ENCODE data around the gene GAS6. TPM values are rescaled to one million over a fixed set of nuclear protein-coding genes. Genes with fewer than 3 reads are reported as not detected.
"Not testable (repeated sequence)": the region's sequence is repeated elsewhere in the genome, so short reads cannot be mapped to it uniquely, and the experiment has no call there.

Gene GAS6
- polyA plus RNA-seq, 1 donor, result 36.0 TPM

- no peak for DNase-seq (ENCODE audit: low read depth)
Observed at GRCh38 chr13:113792886-113793717, 70.8 kb downstream of the GAS6 start.

GRCh38 chr13:113792236-113792770 lies 71.6 kb downstream of the GAS6 start:
- DNase-seq (ENCODE audit: low read depth), result no peak

- DNase-seq (ENCODE audit: low read depth), result no peak
Observed at GRCh38 chr13:113791761-113792160, 72.1 kb downstream of the GAS6 start.

- no peak for DNase-seq (ENCODE audit: low read depth)
Observed at GRCh38 chr13:113791226-113791625, 72.7 kb downstream of the GAS6 start.

GRCh38 chr13:113789931-113790330 lies 73.9 kb downstream of the GAS6 start:
- DNase-seq (ENCODE audit: low read depth), result not testable (repeated sequence)

- no peak for DNase-seq (ENCODE audit: low read depth)
Observed at GRCh38 chr13:113789167-113789566, 74.7 kb downstream of the GAS6 start.

GRCh38 chr13:113788413-113789135 lies 75.3 kb downstream of the GAS6 start:
- DNase-seq (ENCODE audit: low read depth), result no peak

- DNase-seq (ENCODE audit: low read depth), result no peak
Observed at GRCh38 chr13:113787694-113788093, 76.2 kb downstream of the GAS6 start.

- no peak for DNase-seq (ENCODE audit: low read depth)
Observed at GRCh38 chr13:113786262-113786841, 77.5 kb downstream of the GAS6 start.

- no peak for DNase-seq (ENCODE audit: low read depth)
Observed at GRCh38 chr13:113785051-113786010, 78.5 kb downstream of the GAS6 start.

GRCh38 chr13:113784645-113785024 lies 79.2 kb downstream of the GAS6 start:
- no peak for DNase-seq (ENCODE audit: low read depth)

- no peak for DNase-seq (ENCODE audit: low read depth)
Observed at GRCh38 chr13:113783966-113784644, 79.8 kb downstream of the GAS6 start.

- DNase-seq (ENCODE audit: low read depth), result no peak
Observed at GRCh38 chr13:113783200-113783881, 80.5 kb downstream of the GAS6 start.

- DNase-seq (ENCODE audit: low read depth), result no peak
Observed at GRCh38 chr13:113782472-113782871, 81.4 kb downstream of the GAS6 start.

- no peak for DNase-seq (ENCODE audit: low read depth)
Observed at GRCh38 chr13:113781571-113781970, 82.3 kb downstream of the GAS6 start.

- DNase-seq (ENCODE audit: low read depth), result no peak
Observed at GRCh38 chr13:113777311-113778260, 86.3 kb downstream of the GAS6 start.

GRCh38 chr13:113776231-113777125 lies 87.4 kb downstream of the GAS6 start:
- DNase-seq (ENCODE audit: low read depth), result no peak

Measured in forelimb muscle (tissue), 1 donor.